DOHH2 (cell line): ENCODE data around the gene CUL3.

Experiments used
- H3F3A ChIP-seq: fragments of 200-600 bp; sonication (generic), shearing (Covaris generic); 2 replicates; pipeline ENCODE4 v1.6.0; 2016; ENCODE audit warnings: antibody characterized with exemption, mild to moderate bottlenecking; ENCODE audit not compliant: control insufficient read depth, insufficient read depth
- H3K27ac ChIP-seq: fragments of 200-600 bp; sonication (generic); 2 replicates; pipeline ENCODE4 v1.5.1; 2014; ENCODE audit warnings: low read depth, mild to moderate bottlenecking, low read length, moderate library complexity
- H3K27me3 ChIP-seq: fragments of 200-600 bp; sonication (generic); 2 replicates; pipeline ENCODE4 v1.6.1; 2014; ENCODE audit warnings: mild to moderate bottlenecking, low read length, mixed read lengths; ENCODE audit not compliant: control insufficient read depth
- H3K36me3 ChIP-seq: fragments of 200-600 bp; sonication (generic); 2 replicates; pipeline ENCODE4 v1.6.1; 2014; ENCODE audit warnings: mild to moderate bottlenecking, low read length, moderate library complexity, mixed read lengths; ENCODE audit not compliant: control insufficient read depth
- H3K4me1 ChIP-seq: fragments of 200-600 bp; sonication (generic); 2 replicates; pipeline ENCODE4 v1.6.1; 2014; ENCODE audit warnings: mild to moderate bottlenecking, low read length, mixed read lengths; ENCODE audit not compliant: control insufficient read depth
- H3K4me2 ChIP-seq: fragments of 200-600 bp; sonication (generic); 2 replicates; pipeline ENCODE4 v1.6.0; 2014; ENCODE audit warnings: mild to moderate bottlenecking, low read length, moderate library complexity
- H3K4me3 ChIP-seq: fragments of 200-600 bp; sonication (generic); 2 replicates; pipeline ENCODE4 v1.5.1; 2014; ENCODE audit warnings: mild to moderate bottlenecking, low read length, mixed read lengths
- H3K79me2 ChIP-seq: fragments of 200-600 bp; sonication (generic); 2 replicates; pipeline ENCODE4 v1.6.1; 2014; ENCODE audit warnings: mild to moderate bottlenecking, low read length, mixed read lengths; ENCODE audit not compliant: control insufficient read depth
- H3K9me2 ChIP-seq: fragments of 200-600 bp; sonication (generic); replicated peaks from 2 replicates; pipeline ENCODE4 v1.6.1; 2014; ENCODE audit warnings: mild to moderate bottlenecking, low read length, mixed read lengths; ENCODE audit not compliant: control insufficient read depth
- H3K9me3 ChIP-seq: fragments of 200-600 bp; sonication (generic); 2 replicates; pipeline ENCODE4 v1.6.1; 2014; ENCODE audit warnings: antibody characterized with exemption, low read length, mixed read lengths; ENCODE audit not compliant: control insufficient read depth, insufficient read depth
- H4K20me1 ChIP-seq: fragments of 200-600 bp; sonication (generic); 2 replicates; pipeline ENCODE4 v1.6.0; 2014; ENCODE audit warnings: low read depth, mild to moderate bottlenecking, antibody characterized with exemption, low read length, moderate library complexity; ENCODE audit not compliant: control insufficient read depth, insufficient read depth
- EZH2phosphoT487 ChIP-seq: fragments of 200-600 bp; sonication (generic); IDR thresholded peaks from 2 replicates; pipeline ENCODE4 v1.6.1; 2017; ENCODE audit warnings: borderline replicate concordance, mild to moderate bottlenecking, antibody characterized with exemption, low read length, moderate library complexity, mixed read lengths
- TF ChIP-seq, protein P1 (sequence below): fragments of 200-600 bp; sonication (generic); IDR thresholded peaks from one replicate; pipeline ENCODE4 v1.5.1; 2014; ENCODE audit warnings: antibody characterized with exemption, mild to moderate bottlenecking, low read depth, low read length; ENCODE audit not compliant: poor library complexity, severe bottlenecking

Gene CUL3

GRCh38 chr2:224469374-224469964, 115.7 kb downstream of the CUL3 start:
- H3F3A ChIP-seq, result peaks cover 25% of the 10 kb centered on the region
- H3K4me1 ChIP-seq, result no peaks in the 10 kb centered on the region
- no peaks in the 10 kb centered on the region for H3K27me3 ChIP-seq
- no peaks in the 10 kb centered on the region for H3K79me2 ChIP-seq
- no peaks in the 10 kb centered on the region for H3K9me3 ChIP-seq
- H3K4me3 ChIP-seq, result no peak overlapping the region
- H3K27ac ChIP-seq, result no peak overlapping the region
- H4K20me1 ChIP-seq, result no peaks in the 10 kb centered on the region
- H3K9me2 ChIP-seq, result no peaks in the 10 kb centered on the region
- no peak overlapping the region for H3K4me2 ChIP-seq
- H3K36me3 ChIP-seq, result peaks cover 19% of the 10 kb centered on the region
- TF ChIP-seq, protein P1, sequence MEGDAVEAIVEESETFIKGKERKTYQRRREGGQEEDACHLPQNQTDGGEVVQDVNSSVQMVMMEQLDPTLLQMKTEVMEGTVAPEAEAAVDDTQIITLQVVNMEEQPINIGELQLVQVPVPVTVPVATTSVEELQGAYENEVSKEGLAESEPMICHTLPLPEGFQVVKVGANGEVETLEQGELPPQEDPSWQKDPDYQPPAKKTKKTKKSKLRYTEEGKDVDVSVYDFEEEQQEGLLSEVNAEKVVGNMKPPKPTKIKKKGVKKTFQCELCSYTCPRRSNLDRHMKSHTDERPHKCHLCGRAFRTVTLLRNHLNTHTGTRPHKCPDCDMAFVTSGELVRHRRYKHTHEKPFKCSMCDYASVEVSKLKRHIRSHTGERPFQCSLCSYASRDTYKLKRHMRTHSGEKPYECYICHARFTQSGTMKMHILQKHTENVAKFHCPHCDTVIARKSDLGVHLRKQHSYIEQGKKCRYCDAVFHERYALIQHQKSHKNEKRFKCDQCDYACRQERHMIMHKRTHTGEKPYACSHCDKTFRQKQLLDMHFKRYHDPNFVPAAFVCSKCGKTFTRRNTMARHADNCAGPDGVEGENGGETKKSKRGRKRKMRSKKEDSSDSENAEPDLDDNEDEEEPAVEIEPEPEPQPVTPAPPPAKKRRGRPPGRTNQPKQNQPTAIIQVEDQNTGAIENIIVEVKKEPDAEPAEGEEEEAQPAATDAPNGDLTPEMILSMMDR, result no peak
- no peak for TF ChIP-seq EZH2phosphoT487

DNA sequence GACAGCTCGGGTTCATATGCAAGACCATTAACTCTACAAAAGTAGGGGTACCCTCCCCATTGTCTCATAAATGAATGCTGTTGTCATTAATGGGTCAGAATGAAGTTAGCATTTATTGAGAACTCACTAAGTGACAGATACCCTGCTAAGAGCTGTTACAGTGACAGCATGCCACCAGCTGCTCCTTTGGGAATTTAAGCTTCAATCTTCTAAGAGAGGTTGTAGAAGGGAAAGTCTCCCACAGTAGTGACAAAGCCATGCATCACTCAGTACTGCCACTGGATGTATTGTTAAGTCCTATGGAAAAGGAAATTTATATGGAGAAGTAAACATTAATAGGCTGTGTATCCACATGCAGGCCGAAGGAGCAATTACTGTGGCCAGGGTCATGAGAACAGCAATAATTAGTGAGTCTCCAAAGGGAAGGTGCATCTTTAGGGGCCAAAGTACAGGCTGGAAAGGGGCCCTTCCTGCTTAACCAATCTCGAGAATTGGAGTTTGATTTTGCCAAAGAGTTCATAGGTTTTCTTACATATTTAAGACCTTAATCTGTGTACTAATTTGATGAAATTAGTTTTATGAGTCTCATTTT, 118.8 kb downstream of the CUL3 start:
- H3K79me2 ChIP-seq, result no peaks in the 10 kb centered on the region
- H3K9me3 ChIP-seq, result no peaks in the 10 kb centered on the region
- H3K36me3 ChIP-seq, result no peaks in the 10 kb centered on the region
- no peak overlapping the region for H3K27ac ChIP-seq
- no peaks in the 10 kb centered on the region for H3K27me3 ChIP-seq
- H3K4me3 ChIP-seq, result no peak overlapping the region
- H3K4me2 ChIP-seq, result no peak overlapping the region
- H3K4me1 ChIP-seq, result no peaks in the 10 kb centered on the region
- H3F3A ChIP-seq, result peaks cover 13% of the 10 kb centered on the region; the same call in 1 of the 2 replicates
- TF ChIP-seq EZH2phosphoT487, result no peak
- TF ChIP-seq, protein P1, result no peak
- no peaks in the 10 kb centered on the region for H4K20me1 ChIP-seq
- no peaks in the 10 kb centered on the region for H3K9me2 ChIP-seq

DNA sequence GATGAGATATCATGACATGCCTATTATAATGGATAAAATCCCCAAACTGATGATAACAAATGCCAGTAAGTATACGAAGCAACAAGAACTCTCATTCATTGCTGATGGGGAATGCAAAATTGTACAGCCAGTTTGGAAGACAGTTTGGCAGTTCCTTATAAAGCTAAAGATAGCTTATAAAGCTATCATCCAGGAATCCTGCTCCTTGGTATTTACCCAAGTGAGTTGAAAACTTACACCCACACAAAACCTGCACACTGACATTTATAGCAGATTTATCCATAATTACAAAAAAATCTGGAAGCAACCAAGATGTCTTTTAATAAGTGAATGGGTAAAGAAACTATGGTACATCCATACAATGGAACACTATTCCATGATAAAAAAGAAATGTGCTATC, 123.8 kb downstream of the CUL3 start:
- H3K9me3 ChIP-seq, result no peaks in the 10 kb centered on the region; the same call in 1 of the 2 replicates
- H3K27ac ChIP-seq, result no peak overlapping the region
- H3K4me2 ChIP-seq, result no peak overlapping the region
- TF ChIP-seq, protein P1, result no peak
- TF ChIP-seq EZH2phosphoT487, result no peak
- no peaks in the 10 kb centered on the region for H3K79me2 ChIP-seq
- H3K9me2 ChIP-seq, result no peaks in the 10 kb centered on the region
- no peak overlapping the region for H3K4me3 ChIP-seq
- H3K4me1 ChIP-seq, result no peaks in the 10 kb centered on the region
- no peaks in the 10 kb centered on the region for H4K20me1 ChIP-seq
- H3K36me3 ChIP-seq, result no peaks in the 10 kb centered on the region
- H3F3A ChIP-seq, result no peaks in the 10 kb centered on the region
- no peaks in the 10 kb centered on the region for H3K27me3 ChIP-seq
